GM12878 (cell line): ENCODE results near the gene SNRK. TPM values are rescaled to one million over a fixed set of nuclear protein-coding genes. Genes with fewer than 3 reads are reported as not detected.

ENCODE experiments used
- ATAC-seq: fragments of 200-7000 bp; cut with Tn5 transposase; 3 replicates; pipeline ENCODE4 v1.9.1; 2020; ENCODE audit warnings: mild to moderate bottlenecking, moderate library complexity
- BruUV-seq: library from RNA; stranded (reverse); fragments of 400-500 nt; replicated peaks from 2 replicates; lab custom pipeline; 2021; lab: Mats Ljungman, UMichigan
- CTCF ChIA-PET: fragments of 300-600 bp; sonication (Branson Sonifier 250); formaldehyde crosslinking; extraction: SDS; loops from one replicate; lab custom pipeline; 2021; ENCODE audit warnings: inconsistent platforms; lab: Yijun Ruan, JAX
- POLR2A ChIA-PET: fragments of 350-600 bp; formaldehyde crosslinking; extraction: SDS; loops from one replicate; lab custom pipeline; 2021; ENCODE audit warnings: inconsistent platforms; lab: Charles Lee
- RAD21 ChIA-PET: fragments of 300-600 bp; sonication (Branson Sonifier 250); formaldehyde crosslinking; loops from one replicate; lab custom pipeline; 2023; ENCODE audit warnings: antibody characterized with exemption; ENCODE audit not compliant: unreplicated experiment; lab: Charles Lee
- SMC1A ChIA-PET: fragments of 300-600 bp; sonication (Branson Sonifier 250); formaldehyde crosslinking; loops from one replicate; lab custom pipeline; 2023; ENCODE audit not compliant: unreplicated experiment, uncharacterized antibody; lab: Charles Lee
- DNase-seq: peaks from one replicate; pipeline ENCODE4 v3.0.0-alpha.2; 2011; ENCODE audit warnings: low read depth, low spot score
- FAIRE-seq: peaks from 3 replicates; lab custom pipeline; 2011; peaks lifted over from hg19 to GRCh38; lab: Jason Lieb, UNC
- H2AFZ ChIP-seq: 2 replicates; pipeline ENCODE4 v1.6.0; 2011; ENCODE audit warnings: low read depth, low read length, control low read depth; ENCODE audit not compliant: control insufficient read depth
- H3K27ac ChIP-seq: 2 replicates; pipeline ENCODE4 v1.5.1; 2011; ENCODE audit warnings: control low read depth; ENCODE audit not compliant: control insufficient read depth, insufficient read depth
- H3K27me3 ChIP-seq, 2 experiments: replicated peaks in 1 of 2; 2 replicates each; pipeline versions ENCODE4 v1.6.0 to v1.6.1; 2011; ENCODE audit warnings: low read length in 1 of 2; ENCODE audit not compliant: control insufficient read depth in 2 of 2, insufficient read depth in 2 of 2
- H3K36me3 ChIP-seq, 2 experiments: 2 replicates each; pipeline ENCODE4 v1.5.1; 2011; ENCODE audit warnings: low read length in 1 of 2; ENCODE audit not compliant: control insufficient read depth in 2 of 2, insufficient read depth in 2 of 2
- H3K4me1 ChIP-seq: 2 replicates; pipeline ENCODE4 v1.6.1; 2011; ENCODE audit warnings: mild to moderate bottlenecking, low read length, moderate library complexity, mixed read lengths; ENCODE audit not compliant: control insufficient read depth, insufficient read depth
- H3K4me2 ChIP-seq: 2 replicates; pipeline ENCODE4 v1.6.0; 2011; ENCODE audit warnings: control low read depth; ENCODE audit not compliant: control insufficient read depth, insufficient read depth
- H3K4me3 ChIP-seq: fragments of 200-600 bp; sonication (generic); 2 replicates; pipeline ENCODE4 v1.5.1; 2016
- H3K79me2 ChIP-seq: 2 replicates; pipeline ENCODE4 v1.6.0; 2011; ENCODE audit warnings: low read length; ENCODE audit not compliant: control insufficient read depth, insufficient read depth
- H3K9ac ChIP-seq: 2 replicates; pipeline ENCODE4 v1.8.0; 2011; ENCODE audit warnings: low read length, control low read depth, mixed read lengths; ENCODE audit not compliant: control insufficient read depth, insufficient read depth
- H3K9me3 ChIP-seq: replicated peaks from 3 replicates; pipeline ENCODE4 v1.5.1; 2011; ENCODE audit warnings: mild to moderate bottlenecking, low read length; ENCODE audit not compliant: control insufficient read depth, insufficient read depth
- H4K20me1 ChIP-seq: 2 replicates; pipeline ENCODE4 v1.6.0; 2011; ENCODE audit not compliant: control insufficient read depth, insufficient read depth
- NR2C1 ChIP-seq: fragments of 450-650 bp; IDR thresholded peaks from 2 replicates; pipeline ENCODE4 v1.6.1; 2017; ENCODE audit warnings: antibody characterized with exemption, mild to moderate bottlenecking, moderate library complexity
- PAX8 ChIP-seq: fragments of 450-650 bp; IDR thresholded peaks from 2 replicates; pipeline ENCODE4 v1.6.1; 2017; ENCODE audit warnings: mild to moderate bottlenecking, moderate library complexity
- WGBS: methylation state at CpG from one replicate; pipeline ENCODE4 v1.1.6; 2016; ENCODE audit warnings: low lambda C conversion rate; ENCODE audit not compliant: insufficient replicate concordance, insufficient coverage; ENCODE audit errors: missing lambda C conversion rate; 5-methylcytosine and 5-hydroxymethylcytosine counted together
- in situ Hi-C: fragments of 300-500 bp; cut with MboI; formaldehyde crosslinking; loops from 9 replicates; pipeline ENCODE4 v1.14.3; 2018; ENCODE audit warnings: mixed read lengths
- intact Hi-C: fragments of 100-400 bp; cut with micrococcal nuclease; formaldehyde crosslinking; loops from one replicate; pipeline ENCODE4 v1.14.2; 2022; ENCODE audit not compliant: unreplicated experiment
- polyA plus RNA-seq, 11 experiments: library from polyadenylated mRNA; depleted of rRNA in 4 of 11; unstranded in 6 of 11; stranded (reverse) in 5 of 11; fragments of >200 nt; fragmentation: Nextera tagmentation in 4 of 11; fragmentation: Illumina TruSeq in 1 of 11; extraction: Ambion mirVana in 4 of 11; extraction: Trizol in 1 of 11; gene quantifications; 1 replicate in 1 of 11; 2 replicates in 10 of 11; pipeline versions ENCODE4 v1.2.1 to v1.2.3, GENCODE V29; 2011 to 2016; ENCODE audit warnings: inconsistent platforms in 2 of 11, missing spikeins in 2 of 11, low read depth in 1 of 11
- total RNA-seq, 4 experiments: library from RNA; depleted of rRNA in 3 of 4; stranded (reverse); fragments of >200 nt in 3 of 4; fragmentation: Illumina TruSeq in 1 of 4; extraction: Trizol in 1 of 4; gene quantifications; 2 replicates each; pipeline versions ENCODE4 v1.2.1 to v1.2.3, GENCODE V29; 2013 to 2021
- TF ChIP-seq, protein P1 (sequence below): fragments of 450-650 bp; formaldehyde crosslinking; IDR thresholded peaks from 2 replicates; pipeline ENCODE4 v1.4.0; 2022; ENCODE audit warnings: mild to moderate bottlenecking, moderate library complexity

SNRK gene
- total and polyA plus RNA-seq, 10 of the 15 experiments (the other 5 are each of a cell fraction or from before 2014, with no cell fraction given) = 1.6 to 12.1 (median 7.6) TPM

- Histone ChIP-seq H3K79me2 (no peaks in the 10 kb centered on the region; the same call in 1 of the 2 replicates), H3K36me3 (peaks cover 0 to under 1% of the 10 kb centered on the region in 2 experiments; a peak in 1 of 4 replicates), H3K4me2 (no peak overlapping the region), H3K27me3 (no peaks in the 10 kb centered on the region), H3K9me3 (no peaks in the 10 kb centered on the region; the same call in 2 of the 3 replicates), H2AFZ (no peak overlapping the region), H3K9ac (no peak overlapping the region), H4K20me1 (no peaks in the 10 kb centered on the region), H3K4me1 (no peaks in the 10 kb centered on the region), H3K4me3 (no peak overlapping the region), H3K27ac (no peak overlapping the region)
- DNase-seq (no peak), FAIRE-seq (no peak), ATAC-seq (no peak)
- RAD21 ChIA-PET = interaction anchor here (0.8 to 1.4 kb wide), 2 partner anchors 21 to 26 kb away, joined by 3 read pairs; no protein-coding TSS in a partner anchor
- SMC1A ChIA-PET = interaction anchor here (0.9 to 1.2 kb wide), 3 partner anchors 9 to 26 kb away, joined by 3 to 4 read pairs (median 3); no protein-coding TSS in a partner anchor
- POLR2A ChIA-PET = interaction anchor here (1.0 kb wide), 1 partner anchor 9 kb away, joined by 3 read pairs; no protein-coding TSS in a partner anchor
- in situ Hi-C loops = no loop called here
- CTCF ChIA-PET = interaction anchor here (1.1 kb wide), 1 partner anchor 10 kb away, joined by 3 read pairs; no protein-coding TSS in a partner anchor
- WGBS = 82% methylated on average over 4 of the region's 4 CpGs
- TF ChIP-seq PAX8 (no peak), NR2C1 (no peak)
- TF ChIP-seq, protein P1, sequence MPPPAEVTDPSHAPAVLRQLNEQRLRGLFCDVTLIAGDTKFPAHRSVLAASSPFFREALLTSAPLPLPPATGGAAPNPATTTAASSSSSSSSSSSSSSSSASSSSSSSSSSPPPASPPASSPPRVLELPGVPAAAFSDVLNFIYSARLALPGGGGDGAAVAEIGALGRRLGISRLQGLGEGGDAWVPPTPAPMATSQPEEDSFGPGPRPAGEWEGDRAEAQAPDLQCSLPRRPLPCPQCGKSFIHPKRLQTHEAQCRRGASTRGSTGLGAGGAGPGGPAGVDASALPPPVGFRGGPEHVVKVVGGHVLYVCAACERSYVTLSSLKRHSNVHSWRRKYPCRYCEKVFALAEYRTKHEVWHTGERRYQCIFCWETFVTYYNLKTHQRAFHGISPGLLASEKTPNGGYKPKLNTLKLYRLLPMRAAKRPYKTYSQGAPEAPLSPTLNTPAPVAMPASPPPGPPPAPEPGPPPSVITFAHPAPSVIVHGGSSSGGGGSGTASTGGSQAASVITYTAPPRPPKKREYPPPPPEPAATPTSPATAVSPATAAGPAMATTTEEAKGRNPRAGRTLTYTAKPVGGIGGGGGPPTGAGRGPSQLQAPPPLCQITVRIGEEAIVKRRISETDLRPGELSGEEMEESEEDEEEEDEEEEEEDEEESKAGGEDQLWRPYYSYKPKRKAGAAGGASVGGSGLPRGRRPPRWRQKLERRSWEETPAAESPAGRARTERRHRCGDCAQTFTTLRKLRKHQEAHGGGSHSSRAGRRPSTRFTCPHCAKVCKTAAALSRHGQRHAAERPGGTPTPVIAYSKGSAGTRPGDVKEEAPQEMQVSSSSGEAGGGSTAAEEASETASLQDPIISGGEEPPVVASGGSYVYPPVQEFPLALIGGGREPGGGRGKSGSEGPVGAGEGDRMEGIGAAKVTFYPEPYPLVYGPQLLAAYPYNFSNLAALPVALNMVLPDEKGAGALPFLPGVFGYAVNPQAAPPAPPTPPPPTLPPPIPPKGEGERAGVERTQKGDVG (CRISPR knock-in tag) = no peak
- intact Hi-C loops = no loop called here
- no TSS peak for BruUV-seq
Measured at GRCh38 chr3:43316783-43317460, 30.6 kb downstream of the SNRK start.
